Iris pigment epithelial cell (primary cell): Measurements from ENCODE around the gene CAPN14.
"Not testable (repeated sequence)": the region's sequence is repeated elsewhere in the genome, so short reads cannot be mapped to it uniquely, and the experiment has no call there.

Experiments
- DNase-seq: peaks from one replicate; pipeline ENCODE4 v3.0.0-alpha.2; 2011; ENCODE audit warnings: low read depth

The CAPN14 gene

DNA sequence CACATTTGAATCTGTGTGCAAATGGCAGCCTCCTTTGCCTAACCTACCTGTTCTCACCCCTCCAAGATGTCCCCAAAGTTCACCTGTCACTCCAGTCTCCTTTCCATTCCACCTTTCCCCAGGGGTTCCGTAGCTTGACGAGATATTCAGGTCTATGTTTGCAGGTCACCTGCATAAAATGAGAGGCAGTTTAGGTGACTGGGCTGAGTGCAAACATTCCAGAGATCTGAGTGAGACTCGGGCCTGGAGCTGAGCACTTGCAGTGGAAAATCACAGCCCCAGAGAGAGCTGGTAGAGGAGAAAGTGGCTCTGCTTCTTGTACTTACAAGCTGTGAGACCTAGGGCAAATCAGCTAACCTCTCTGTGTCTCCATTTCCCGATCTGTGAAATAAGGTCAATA lies 20.1 kb downstream of the CAPN14 start:
- DNase-seq, result no peak

DNA sequence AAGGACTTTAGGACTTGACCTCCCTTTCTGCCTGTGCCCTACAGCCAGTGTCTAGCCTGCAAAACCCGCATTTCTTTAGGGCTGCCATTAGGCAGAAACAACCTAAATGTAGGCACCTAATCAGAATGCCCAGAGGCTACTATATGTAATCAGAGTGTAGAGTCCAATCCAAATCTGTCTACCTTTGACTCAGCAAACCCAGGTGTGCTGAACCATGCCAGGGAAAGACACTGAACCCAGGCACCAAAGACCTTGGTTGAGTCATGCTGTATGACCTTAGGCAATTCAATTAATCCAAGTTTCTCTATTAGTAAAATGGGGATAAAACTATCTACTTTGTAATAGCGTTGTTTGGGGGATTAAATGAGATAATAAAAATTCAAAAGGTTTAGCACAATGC lies 20.7 kb downstream of the CAPN14 start:
- no peak for DNase-seq

DNA sequence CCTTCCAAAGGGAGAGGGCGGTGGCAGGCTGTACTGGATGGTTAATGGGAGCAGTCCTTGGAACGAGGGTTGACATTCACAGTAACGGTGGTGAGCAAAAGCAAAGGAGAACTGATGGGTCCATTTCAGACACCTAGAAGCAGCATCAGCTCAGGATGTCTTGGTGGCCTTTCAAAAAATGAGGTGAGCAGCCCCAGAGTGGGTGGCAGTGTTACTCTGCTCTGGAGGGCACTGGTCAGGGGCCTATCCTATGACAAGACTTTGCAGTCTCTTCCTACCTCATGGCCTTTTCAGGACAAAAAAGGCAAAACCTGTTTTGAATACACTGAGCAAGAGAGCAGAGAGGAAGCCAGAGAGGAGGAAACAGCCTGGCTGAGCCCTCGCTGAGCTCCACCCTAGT lies 23.5 kb downstream of the CAPN14 start:
- no peak for DNase-seq

DNA sequence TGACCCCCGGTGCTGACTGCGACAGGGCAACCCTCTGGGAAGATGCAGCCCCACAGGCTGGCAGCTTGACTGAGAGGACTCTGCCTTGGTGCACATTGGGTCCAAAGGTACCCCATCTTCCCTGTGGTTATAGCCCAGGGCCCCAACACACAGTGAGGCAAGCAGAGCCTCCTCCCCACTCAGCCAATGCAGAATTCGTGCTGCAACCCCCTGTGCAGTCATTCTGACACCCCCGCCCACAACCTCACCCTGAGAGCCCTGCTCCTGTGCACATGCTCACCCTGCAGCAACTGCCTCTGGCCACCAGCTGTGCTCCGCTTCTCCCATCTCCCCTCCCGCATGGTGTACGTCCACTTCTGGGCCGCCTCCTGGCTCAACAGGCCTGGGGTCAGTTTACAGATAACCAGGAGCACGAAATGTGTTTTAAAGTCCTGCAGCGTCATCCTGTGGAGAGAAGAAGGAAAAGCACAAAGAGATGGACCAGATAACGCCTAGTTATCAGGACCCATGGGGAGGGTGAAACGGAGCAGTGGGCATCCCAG lies 24.4 kb downstream of the CAPN14 start:
- DNase-seq, result no peak

DNA sequence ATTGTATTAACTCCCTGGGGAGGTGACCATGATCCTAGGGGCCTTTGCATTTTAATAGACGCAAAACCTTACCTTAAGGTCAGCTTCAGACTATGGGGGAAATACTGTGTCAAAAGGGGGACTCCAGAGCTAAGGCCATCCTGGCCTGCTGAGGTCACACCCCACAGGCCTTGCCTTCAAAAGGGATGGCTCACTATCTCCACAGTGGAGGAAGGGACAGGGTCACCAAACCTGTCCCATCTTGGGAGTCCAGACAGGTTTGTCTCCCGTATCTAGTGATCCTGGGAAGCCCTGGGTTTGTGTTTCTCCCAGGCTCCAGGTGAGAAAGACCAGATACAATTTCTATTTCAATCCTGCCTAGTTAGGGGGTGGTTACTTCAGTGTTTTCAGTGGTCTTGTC lies 24.9 kb downstream of the CAPN14 start:
- DNase-seq, result no peak

DNA sequence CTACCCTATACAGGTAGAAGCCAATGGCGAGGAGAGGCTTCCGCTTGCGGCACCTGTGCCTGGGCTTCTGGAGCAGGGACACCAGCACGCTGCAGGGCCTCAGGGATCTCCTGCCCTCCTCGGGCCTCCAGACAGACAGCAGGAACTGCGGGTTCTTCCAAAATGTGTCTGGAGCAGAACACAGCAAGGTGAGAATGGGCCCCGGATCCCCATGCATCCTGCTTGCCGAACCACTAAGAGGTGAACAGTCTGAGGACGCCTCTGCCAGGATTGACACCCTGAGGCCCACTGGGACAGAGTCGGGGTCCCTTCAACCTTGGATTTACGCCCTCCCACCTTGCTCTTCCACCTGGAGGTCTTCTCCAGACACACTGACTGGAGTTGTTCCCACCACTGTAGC lies 25.4 kb downstream of the CAPN14 start:
- no peak for DNase-seq

DNA sequence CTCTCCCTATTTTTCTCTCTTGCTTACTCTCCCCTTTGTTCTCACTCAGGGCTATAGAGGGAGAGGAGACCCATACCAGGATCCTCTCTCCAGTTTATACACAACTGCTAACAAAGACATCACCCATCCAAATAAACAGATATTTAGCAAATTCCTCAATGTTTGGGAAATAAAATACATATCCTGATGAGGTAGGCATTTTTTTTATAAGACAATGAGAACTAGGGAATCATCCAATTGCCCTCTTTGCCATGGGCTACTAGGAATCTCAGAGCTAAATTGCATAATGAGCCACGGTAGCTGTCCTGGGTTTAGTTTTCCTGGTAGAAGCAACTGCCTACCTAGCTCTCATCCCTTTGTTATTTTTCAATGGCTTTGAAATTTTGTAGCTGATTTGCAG lies 27.1 kb downstream of the CAPN14 start:
- no peak for DNase-seq

DNA sequence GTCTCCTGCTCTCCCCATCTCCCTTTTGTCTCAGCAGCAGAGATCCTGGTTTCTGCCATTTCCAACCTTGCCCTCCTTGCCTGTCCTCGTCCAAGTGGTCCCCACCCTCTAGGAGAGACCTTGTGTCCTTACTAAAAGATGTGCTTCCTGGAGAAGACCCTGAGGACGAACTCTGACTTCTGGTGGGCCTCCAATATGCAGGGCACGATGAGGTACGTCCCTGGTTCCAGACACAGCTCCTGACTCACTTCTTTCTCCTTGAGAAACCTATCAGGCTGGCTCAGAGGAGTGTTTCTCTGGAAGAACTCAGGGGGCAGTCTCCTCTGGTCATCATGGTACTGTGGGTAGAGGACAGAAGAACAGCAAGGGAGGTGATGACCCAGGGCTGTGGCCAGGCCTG lies 28.2 kb downstream of the CAPN14 start:
- no peak for DNase-seq

DNA sequence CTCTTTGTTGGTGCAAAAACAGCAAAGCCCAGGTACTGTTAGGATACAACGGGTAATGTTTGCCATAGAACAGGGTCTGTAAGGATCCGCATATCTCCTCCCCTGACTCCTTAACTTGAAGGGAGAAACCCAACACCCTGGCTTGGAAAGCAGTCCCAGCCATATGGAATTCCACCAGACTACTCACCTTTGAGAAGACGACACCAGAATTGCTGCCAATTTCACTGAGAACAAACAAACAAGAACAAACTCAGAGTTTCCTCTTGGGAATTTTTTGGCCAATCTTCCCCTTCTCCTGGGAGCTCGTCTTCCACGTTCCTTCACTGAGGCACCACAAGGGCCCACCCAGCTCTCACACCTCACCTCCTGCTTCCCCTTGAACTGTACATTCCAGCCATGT lies 29.2 kb downstream of the CAPN14 start:
- DNase-seq, result no peak

DNA sequence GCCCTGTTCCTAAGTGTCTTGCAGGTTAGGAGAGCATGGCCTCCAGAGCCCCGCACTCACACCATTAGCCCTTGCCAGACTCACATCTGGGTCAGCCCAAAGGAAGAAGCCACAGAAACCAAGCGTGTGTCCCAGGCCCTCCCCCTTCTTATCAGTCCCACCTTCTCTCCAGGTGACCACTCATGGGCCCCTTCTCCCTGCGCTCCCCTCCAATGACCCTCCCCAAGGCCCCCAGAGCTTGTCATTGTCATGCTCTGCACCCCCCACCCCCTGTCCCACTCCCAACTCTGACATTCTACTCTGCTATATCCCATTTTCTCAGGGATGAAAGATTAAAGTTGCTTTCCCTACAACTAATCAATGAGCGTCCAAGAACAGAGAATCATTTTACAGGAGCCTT lies 30.1 kb downstream of the CAPN14 start:
- no peak for DNase-seq

DNA sequence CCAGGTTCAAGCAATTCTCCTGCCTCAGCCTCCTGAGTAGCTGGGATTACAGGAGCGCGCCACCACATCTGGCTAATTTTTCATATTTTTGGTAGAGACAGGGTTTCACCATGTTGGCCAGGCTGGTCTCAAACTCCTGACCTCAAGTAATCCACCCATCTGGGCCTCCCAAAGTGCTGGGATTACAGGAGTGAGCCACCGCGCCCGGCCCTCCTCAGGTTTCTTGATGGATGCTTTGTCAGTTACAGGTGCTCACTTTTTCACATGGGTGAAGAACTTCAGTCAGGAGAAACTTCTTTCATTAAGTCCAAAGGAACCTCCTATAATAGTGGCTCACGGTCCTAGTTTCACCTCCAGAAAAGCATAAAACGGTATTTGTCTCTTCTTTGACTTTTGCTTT lies 33.3 kb downstream of the CAPN14 start:
- DNase-seq, result not testable (repeated sequence)

DNA sequence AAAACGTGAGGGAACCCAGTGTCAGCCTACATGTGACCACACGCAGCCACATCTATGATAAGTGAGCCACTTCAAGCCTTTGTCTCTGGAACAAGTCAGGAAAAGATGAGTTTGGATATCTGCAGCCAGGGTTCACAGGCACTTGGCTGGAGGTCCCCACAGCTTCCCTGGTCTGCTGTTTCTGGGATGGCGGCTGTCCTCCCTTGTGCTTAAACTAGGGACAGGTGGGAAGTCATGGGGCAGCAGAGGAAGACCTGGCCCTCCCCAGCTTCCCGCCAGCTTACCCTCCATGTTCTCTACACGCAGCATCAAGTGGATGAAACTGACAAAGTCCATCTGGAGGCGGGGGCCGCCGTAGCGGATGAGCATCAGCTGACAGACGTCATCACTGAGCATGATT lies 40.6 kb downstream of the CAPN14 start:
- no peak for DNase-seq

DNA sequence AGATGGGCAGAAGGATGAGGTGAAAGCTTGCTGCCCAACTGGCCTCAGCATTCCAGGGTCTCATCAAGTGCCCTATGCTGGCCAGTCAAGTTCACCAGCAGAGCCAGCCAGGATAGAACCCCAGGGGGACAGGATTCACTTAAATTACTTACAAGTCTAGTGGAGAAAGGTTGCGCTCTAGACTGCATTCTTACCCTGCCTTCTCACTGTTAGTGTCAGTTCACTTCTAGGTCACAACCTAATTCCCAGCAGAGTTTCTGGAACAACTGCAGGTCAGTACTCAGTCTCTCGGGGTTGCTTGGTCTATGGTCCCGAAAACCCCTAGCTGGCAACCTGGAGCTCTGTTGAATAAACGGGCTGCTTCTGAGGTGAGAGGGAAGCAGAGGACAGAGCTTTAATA lies 46.2 kb downstream of the CAPN14 start:
- no peak for DNase-seq

DNA sequence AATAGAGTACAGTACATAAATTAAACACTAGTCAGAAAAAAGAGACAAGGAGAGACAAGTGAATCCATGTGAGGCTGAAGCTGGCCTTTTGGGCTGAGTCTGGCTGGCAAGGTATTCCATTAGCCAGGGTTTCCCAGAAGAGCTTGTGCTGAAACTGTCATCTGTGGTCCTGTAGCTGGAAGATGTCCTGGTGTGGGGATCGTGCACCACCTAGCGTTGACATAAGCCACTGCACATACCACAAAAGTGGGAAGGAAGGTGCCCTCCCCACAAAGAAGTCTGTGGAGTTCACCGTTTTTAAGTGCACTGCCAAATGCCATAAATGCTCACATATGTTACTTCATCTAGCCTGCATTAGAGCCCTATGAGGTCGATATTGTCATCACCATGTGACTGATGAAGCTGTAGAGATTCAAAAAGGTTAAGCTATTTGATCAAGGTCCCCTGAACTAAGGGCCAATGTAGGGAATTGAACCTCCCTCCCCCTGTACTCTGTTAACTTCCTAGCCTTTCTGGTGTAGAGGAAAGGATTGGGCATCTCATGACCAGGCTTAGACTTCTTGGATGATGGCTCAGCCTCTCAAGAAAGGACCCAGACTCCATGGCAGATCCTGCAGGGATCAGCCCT lies 47.1 kb downstream of the CAPN14 start:
- peak; percentile 59 for DNase-seq

DNA sequence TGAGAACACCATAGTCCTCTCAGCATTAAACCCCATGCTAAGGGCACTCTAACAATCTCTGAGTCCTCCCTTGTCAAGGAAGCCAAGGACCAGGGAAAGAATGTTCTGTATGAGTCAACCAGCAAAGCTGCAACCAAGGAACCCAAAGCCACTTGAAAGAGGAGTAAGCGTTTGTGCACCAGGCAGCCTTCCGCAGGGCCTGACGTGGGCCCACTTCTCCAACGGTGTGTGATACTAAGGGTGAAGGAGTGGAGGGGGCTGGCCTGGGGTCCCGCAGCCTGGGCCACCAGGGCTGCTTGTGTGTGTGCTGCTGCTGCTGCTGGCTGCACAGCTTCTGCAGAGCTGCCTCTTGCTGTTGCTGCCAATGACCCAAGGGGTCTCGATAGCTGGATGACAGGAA lies 49.0 kb downstream of the CAPN14 start:
- DNase-seq, result peak; percentile 3

DNA sequence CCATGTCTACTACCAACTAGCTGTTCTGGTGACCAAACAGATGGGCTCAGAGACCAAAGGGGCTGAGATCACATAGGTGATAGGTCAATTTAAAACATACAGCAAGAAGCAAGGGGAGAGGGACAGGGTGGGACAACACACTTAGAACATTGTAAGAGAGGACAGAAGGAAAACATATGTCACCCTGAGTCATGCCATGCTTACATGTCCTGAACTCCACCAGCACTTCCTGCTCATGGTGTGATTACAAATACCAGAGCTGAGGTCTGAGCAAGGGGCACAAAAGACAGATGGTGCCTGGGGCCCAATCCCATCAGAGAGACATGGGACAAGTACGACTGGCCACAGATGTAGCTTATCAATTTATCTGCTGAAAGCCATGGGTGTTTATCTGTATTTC lies 50.4 kb downstream of the CAPN14 start:
- DNase-seq, result no peak

DNA sequence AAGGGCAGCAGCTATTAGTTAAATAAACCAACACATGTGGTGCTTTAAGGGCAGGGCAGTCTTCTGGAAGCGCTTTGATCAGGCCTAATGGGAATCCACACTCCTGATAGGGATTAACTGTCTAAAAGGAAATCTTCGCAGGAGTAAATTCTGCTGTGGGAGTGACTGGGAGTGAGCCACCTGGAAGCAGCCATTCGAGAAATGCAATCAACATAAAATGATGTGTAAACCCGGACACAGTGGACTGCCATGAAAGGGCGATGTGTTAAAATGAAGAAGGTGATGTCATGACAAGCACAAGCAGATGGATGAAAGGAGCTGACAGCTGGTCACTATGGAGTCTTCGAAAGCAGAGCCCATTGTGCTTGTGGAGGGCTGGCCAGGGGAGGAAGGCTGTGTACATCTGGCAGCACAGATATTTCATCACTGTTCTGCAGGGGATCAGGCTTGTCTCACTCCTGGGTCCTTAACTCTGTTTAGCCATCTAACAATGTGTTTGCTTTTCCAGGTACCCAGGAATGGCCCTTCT lies 54.2 kb downstream of the CAPN14 start:
- no peak for DNase-seq

DNA sequence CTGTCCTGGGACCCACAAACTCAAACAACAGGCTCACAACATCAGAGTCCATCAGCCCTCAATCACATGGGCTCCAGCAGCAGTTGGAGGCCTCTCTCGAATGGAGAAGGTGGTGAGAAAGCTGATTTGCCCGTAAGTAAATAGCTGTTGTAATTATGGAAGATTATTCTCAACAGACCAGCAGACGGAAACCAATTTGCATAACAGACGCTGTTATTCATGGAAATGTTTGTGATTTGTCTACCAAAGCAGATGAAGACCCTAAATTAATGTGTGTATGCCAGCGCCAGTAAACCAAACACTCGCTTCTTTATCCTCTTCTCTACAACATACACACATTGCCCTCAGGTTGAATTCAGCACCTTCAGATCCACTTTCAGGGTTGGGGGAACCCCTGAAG lies 55.7 kb downstream of the CAPN14 start:
- DNase-seq, result no peak

DNA sequence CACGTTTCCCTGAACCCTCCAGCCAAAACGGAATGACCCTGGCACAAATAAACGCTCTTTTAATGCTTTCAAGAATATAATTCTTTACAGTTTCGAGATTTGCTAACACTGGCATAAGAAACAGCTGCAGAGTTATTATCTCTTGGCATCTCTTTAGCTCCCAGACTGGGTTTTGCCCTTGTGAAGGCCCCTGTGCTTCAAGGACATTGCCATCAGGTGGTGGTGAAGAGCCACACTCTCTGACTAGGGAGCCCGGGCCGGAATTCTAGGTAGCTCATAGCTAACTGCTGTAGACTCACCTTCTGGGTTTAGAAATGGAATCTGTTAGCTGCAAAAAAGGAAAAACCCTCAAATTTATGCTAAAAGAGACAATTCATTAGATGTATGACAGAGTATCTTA lies 65.8 kb downstream of the CAPN14 start:
- no peak for DNase-seq

DNA sequence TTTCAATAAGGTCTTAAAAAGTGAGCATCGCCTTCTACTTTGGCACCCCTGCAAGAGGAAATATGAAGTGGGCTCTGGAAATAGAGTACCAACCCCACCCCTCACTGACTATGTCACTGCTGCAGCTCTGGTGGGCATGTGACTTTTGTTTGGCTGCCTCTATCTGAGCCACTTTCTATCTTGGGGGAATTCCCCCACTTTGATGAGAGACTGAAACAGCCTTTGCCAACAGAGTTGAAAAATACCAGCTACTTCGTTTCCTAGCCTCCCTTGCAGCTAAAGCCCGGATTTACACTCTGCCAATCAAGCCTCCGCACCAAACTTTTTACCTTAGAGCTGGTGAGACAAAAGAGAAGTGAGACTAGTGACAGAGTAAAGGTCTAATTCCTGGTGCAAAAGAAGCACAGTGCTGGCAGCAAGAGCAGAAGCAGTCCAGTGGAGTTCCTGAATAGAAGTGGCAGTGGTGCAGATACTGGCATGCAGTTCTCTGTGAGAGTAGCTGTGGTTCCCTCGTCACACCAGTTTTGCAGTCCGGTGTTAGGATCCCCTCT lies 67.1 kb downstream of the CAPN14 start:
- no peak for DNase-seq

DNA sequence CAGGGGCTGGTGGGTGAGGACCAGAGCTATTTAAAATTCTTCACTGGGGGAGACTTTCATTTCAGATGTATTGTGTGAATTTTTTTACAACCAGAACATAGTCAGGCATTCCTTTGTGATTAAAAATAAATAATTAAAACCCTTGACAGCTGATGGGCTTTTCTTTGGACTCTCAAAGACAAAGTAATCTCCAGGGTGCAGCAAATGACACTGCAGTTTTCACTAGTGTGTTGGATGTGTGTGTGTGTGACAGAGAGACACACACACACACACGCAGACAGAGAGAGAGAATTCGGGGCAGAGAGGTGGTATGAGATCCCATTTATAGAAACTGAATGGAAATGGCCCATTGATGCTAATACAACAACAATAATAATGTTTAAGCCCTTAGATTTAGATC lies 68.8 kb downstream of the CAPN14 start:
- DNase-seq, result no peak

DNA sequence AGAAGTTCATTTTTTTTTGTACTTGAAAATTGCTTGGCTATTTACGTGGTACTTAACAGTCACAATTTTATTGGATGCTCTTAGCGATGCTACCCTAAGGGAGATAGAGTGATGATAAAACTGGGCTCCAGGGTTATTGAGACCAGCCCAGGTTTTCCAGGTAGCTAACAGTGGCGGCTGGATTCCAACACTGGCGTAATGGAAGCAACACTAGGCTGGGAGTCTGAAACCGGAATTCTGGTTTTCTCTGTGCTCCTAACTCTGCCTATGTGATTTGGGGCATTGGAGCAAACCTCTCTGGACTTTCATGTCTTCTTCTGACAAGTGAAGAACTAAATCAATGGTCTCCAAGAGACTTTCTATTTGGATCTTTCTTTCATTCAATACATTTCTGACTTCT lies 69.7 kb downstream of the CAPN14 start:
- no peak for DNase-seq

DNA sequence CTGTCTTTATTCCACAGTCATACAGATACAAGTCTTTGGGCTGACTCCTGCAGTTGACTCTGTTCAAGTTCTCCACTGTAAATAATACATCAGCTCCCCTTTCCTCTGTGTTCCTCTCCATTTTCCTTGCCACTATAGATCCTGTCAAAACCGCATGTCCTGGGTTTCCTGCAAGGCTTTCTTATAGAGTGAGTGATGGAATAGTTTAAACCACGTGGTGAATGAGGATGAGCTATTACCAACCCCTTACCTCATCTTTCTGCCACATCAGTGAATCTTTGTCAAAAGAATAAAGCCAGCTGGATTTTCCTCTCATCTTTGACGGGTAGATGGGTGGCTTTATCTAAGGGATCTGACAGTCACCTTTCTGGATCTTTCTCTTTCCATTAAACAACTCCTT lies 75.2 kb downstream of the CAPN14 start:
- DNase-seq, result no peak

DNA sequence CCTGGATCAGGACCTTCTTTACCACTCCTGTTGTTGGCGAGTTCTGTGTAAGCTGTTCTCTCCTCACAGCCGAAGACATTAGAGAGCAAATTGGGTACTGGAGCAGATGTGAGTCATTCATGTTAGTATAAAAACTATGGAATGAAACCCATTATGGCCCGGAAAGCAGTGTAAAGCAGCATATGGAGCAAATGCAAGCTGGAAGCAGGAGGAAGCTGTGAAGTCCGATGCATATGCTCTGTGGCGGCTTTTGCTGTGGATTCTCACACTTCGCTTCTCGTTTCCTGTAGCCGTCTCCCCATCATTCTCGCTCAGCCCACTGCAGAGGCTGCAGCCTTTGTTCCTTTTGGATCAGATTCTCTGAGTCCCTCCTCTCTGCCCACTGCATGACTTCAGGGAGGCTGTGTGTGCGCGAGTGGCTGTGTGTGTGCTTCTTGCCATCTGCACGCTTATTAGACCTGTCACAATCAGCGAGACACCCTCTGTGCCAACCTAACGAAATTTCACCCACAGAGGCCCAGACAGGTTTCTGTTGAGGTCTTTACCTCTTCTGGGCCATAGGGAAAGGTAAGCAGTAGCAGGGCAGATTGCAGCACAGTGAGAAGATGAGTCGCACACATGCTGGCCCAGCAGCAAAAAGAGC lies 75.8 kb downstream of the CAPN14 start:
- no peak for DNase-seq
